K562 (cell line): ENCODE measurements around the gene SLC8A1.

Experiments used
- EZH2 ChIP-seq: IDR thresholded peaks from 2 replicates; pipeline ENCODE4 v1.6.1; 2012; ENCODE audit warnings: low read depth, mild to moderate bottlenecking, inconsistent platforms, low read length, borderline replicate concordance
- MLLT1 ChIP-seq, 2 experiments: fragments of 450-650 bp; IDR thresholded peaks; 2 replicates each; pipeline ENCODE4 v1.6.1; 2016
- MTA3 ChIP-seq: fragments of 450-650 bp; formaldehyde crosslinking; IDR thresholded peaks from 2 replicates; pipeline ENCODE4 v1.6.1; 2017; ENCODE audit warnings: mild to moderate bottlenecking, borderline replicate concordance
- NFYB ChIP-seq: IDR thresholded peaks from 2 replicates; pipeline ENCODE4 v1.6.1; 2011; ENCODE audit warnings: mild to moderate bottlenecking, moderate library complexity; ENCODE audit not compliant: insufficient read length; ENCODE audit errors: extremely low read depth
- PHF8 ChIP-seq: fragments of 200-600 bp; sonication (generic); IDR thresholded peaks from 2 replicates; pipeline ENCODE4 v1.6.1; 2012; ENCODE audit warnings: mixed run types, mild to moderate bottlenecking, inconsistent platforms, low read length, moderate library complexity, borderline replicate concordance
- RBM34 ChIP-seq: fragments of 200-400 bp; formaldehyde crosslinking; IDR thresholded peaks from 2 replicates; pipeline ENCODE4 v1.6.1; 2018; ENCODE audit warnings: low read length, borderline replicate concordance; ENCODE audit not compliant: insufficient read depth
- TARDBP ChIP-seq: fragments of 450-650 bp; IDR thresholded peaks from 2 replicates; pipeline ENCODE4 v1.6.1; 2016
- ZFX ChIP-seq: sonication (generic); formaldehyde crosslinking; IDR thresholded peaks from 2 replicates; pipeline ENCODE4 v1.8.0; 2022; ENCODE audit warnings: mild to moderate bottlenecking, missing genetic modification reagents, moderate library complexity
- ZNF184 ChIP-seq: sonication (generic); formaldehyde crosslinking; IDR thresholded peaks from 2 replicates; pipeline ENCODE4 v1.5.0; 2020; ENCODE audit warnings: missing genetic modification reagents
- ZNF586 ChIP-seq: fragments of 450-650 bp; formaldehyde crosslinking; conservative IDR thresholded peaks from 2 replicates; pipeline ENCODE4 v1.4.0; 2020; ENCODE audit warnings: mild to moderate bottlenecking, moderate library complexity
- TF ChIP-seq, protein P1 (sequence below): fragments of 450-650 bp; IDR thresholded peaks from 2 replicates; pipeline ENCODE4 v1.7.1; 2018; ENCODE audit warnings: mild to moderate bottlenecking, low read depth; ENCODE audit not compliant: partially characterized antibody

DNA sequence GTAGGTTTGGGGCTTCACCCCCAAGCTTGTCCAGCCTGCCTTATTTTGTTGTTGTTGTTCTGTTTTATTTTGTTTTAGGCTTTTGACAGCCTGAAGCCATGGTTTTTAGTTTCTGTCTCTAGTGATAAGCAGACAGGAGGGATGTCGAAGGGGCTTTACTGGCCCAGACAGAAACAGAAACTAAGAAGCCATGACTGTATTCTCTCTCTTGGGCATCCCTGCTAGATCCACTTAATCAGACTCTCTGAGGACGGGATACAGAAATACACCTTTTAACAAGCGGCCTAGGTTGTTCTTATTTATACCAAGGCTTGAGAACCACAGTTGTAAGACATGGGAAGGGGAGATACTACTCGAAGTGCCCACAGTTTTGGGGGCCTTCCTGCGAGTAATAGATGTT lies 330.9 kb downstream of the SLC8A1 start:
- TF ChIP-seq RBM34 = no peak
- TF ChIP-seq MTA3 = no peak
- no peak for TF ChIP-seq PHF8
- TF ChIP-seq TARDBP = no peak
- TF ChIP-seq ZFX (CRISPR knock-in tag) = no peak
- TF ChIP-seq NFYB = no peak
- TF ChIP-seq EZH2 = no peak
- TF ChIP-seq MLLT1 (IDR thresholded peaks at IDR 0.05) = no peak
- TF ChIP-seq, protein P1, sequence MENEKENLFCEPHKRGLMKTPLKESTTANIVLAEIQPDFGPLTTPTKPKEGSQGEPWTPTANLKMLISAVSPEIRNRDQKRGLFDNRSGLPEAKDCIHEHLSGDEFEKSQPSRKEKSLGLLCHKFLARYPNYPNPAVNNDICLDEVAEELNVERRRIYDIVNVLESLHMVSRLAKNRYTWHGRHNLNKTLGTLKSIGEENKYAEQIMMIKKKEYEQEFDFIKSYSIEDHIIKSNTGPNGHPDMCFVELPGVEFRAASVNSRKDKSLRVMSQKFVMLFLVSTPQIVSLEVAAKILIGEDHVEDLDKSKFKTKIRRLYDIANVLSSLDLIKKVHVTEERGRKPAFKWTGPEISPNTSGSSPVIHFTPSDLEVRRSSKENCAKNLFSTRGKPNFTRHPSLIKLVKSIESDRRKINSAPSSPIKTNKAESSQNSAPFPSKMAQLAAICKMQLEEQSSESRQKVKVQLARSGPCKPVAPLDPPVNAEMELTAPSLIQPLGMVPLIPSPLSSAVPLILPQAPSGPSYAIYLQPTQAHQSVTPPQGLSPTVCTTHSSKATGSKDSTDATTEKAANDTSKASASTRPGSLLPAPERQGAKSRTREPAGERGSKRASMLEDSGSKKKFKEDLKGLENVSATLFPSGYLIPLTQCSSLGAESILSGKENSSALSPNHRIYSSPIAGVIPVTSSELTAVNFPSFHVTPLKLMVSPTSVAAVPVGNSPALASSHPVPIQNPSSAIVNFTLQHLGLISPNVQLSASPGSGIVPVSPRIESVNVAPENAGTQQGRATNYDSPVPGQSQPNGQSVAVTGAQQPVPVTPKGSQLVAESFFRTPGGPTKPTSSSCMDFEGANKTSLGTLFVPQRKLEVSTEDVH = no peak
- no peak for TF ChIP-seq ZNF184 (CRISPR knock-in tag)
- TF ChIP-seq ZNF586 (CRISPR knock-in tag) = no peak
